HG03175 (cell line): ENCODE results near the gene RDH8.

Source experiments
- ATAC-seq: cut with Tn5 transposase; IDR thresholded peaks from one replicate; pipeline ENCODE4 v1.9.1; 2021; ENCODE audit warnings: mild to moderate bottlenecking, moderate library complexity; ENCODE audit not compliant: unreplicated experiment

The RDH8 gene

GRCh38 chr19:10013316-10013715 is at the start of gene RDH8:
RDH8 (plus strand) TSS chr19:10013483; CDS start chr19:10013498, 15 bp downstream.
- no peak for ATAC-seq

- no peak for ATAC-seq
Measured at GRCh38 chr19:9966024-9966423, 47.3 kb upstream of the RDH8 start.

GRCh38 chr19:9966448-9966847 is 46.8 kb upstream of the RDH8 start:
- no peak for ATAC-seq

GRCh38 chr19:9967326-9967725 is 46.0 kb upstream of the RDH8 start:
- no peak for ATAC-seq

GRCh38 chr19:9968820-9969687 is 44.2 kb upstream of the RDH8 start:
- ATAC-seq, result no peak

GRCh38 chr19:9969688-9969975 is 43.7 kb upstream of the RDH8 start:
- no peak for ATAC-seq

- no peak for ATAC-seq
Measured at GRCh38 chr19:9970481-9970880, 42.8 kb upstream of the RDH8 start.

- ATAC-seq, result no peak
Measured at GRCh38 chr19:9971166-9971897, 42.0 kb upstream of the RDH8 start.

GRCh38 chr19:9972103-9972502 is 41.2 kb upstream of the RDH8 start:
- ATAC-seq, result no peak

GRCh38 chr19:9981406-9982260 is 31.6 kb upstream of the RDH8 start:
- ATAC-seq, result no peak

- no peak for ATAC-seq
Measured at GRCh38 chr19:9986787-9987281, 26.4 kb upstream of the RDH8 start.

GRCh38 chr19:9989504-9989903 is 23.8 kb upstream of the RDH8 start:
- no peak for ATAC-seq

GRCh38 chr19:9991425-9992191 is 21.7 kb upstream of the RDH8 start:
- ATAC-seq, result no peak

GRCh38 chr19:9995084-9995483 is 18.2 kb upstream of the RDH8 start:
- no peak for ATAC-seq

- no peak for ATAC-seq
Measured at GRCh38 chr19:9995999-9996398, 17.3 kb upstream of the RDH8 start.

GRCh38 chr19:9996541-9996940 is 16.7 kb upstream of the RDH8 start:
- no peak for ATAC-seq

GRCh38 chr19:10000171-10000826 is 13.0 kb upstream of the RDH8 start:
- no peak for ATAC-seq

GRCh38 chr19:10001899-10002298 is 11.4 kb upstream of the RDH8 start:
- no peak for ATAC-seq

GRCh38 chr19:10003271-10003670 is 10.0 kb upstream of the RDH8 start:
- no peak for ATAC-seq

GRCh38 chr19:10004617-10005016 is 8.7 kb upstream of the RDH8 start:
- ATAC-seq, result no peak
